Lower lobe of right lung (tissue), 2 donors: ENCODE measurements around the gene ANKLE1. TPM values are rescaled to one million over a fixed set of nuclear protein-coding genes. Genes with fewer than 3 reads are reported as not detected.
A peak's percentile ranks its signal among the peaks of the same experiment; 100 is the strongest.

Experiments
- ATAC-seq, 2 donors: fragments of 200-7000 bp; cut with Tn5 transposase; one replicate each; pipeline ENCODE4 v1.9.1; 2020 to 2022; ENCODE audit warnings: mild to moderate bottlenecking in 2 of 2, moderate library complexity in 2 of 2
- DNase-seq: peaks from one replicate; pipeline ENCODE4 v3.0.0-alpha.2; 2020
- H3K27ac ChIP-seq: fragments of 200-600 bp; one replicate; pipeline ENCODE4 v1.8.0; 2022
- H3K27me3 ChIP-seq: fragments of 200-600 bp; one replicate; pipeline ENCODE4 v1.8.0; 2022; ENCODE audit warnings: low read depth
- H3K36me3 ChIP-seq: fragments of 200-600 bp; one replicate; pipeline ENCODE4 v1.8.0; 2022; ENCODE audit warnings: mild to moderate bottlenecking
- H3K4me1 ChIP-seq: fragments of 200-600 bp; one replicate; pipeline ENCODE4 v1.8.0; 2022
- H3K4me3 ChIP-seq: fragments of 200-600 bp; one replicate; pipeline ENCODE4 v1.8.0; 2022; ENCODE audit warnings: mild to moderate bottlenecking
- H3K9me3 ChIP-seq: fragments of 200-600 bp; one replicate; pipeline ENCODE4 v1.8.0; 2022
- CTCF ChIP-seq: fragments of 200-600 bp; IDR thresholded peaks from one replicate; pipeline ENCODE4 v1.8.0; 2022; ENCODE audit warnings: antibody characterized with exemption, mild to moderate bottlenecking
- intact Hi-C: fragments of 100-400 bp; cut with DNase I; formaldehyde crosslinking; loops from one replicate; pipeline ENCODE4 v1.11.0; 2022
- total RNA-seq: library from RNA; stranded (reverse); fragmentation: NEBNext Ultra II Directional; extraction: Animal tissue kit (Norgen Biotek cat#: 25700); gene quantifications from one replicate; pipeline ENCODE4 v1.2.1, GENCODE V29; 2021
- donor health status: DM: no; HTN: yes; CAD: no; lungs with severe emphysema.

Gene ANKLE1
- total RNA-seq, 1 donor from 2014 or later: 0.92 TPM

GRCh38 chr19:17328517-17329365 lies 47.0 kb downstream of the ANKLE1 start:
- intact Hi-C loops: no loop called here
- peak in 1 of 2 donors; percentile 5 for ATAC-seq
- TF ChIP-seq CTCF: no peak
- Histone ChIP-seq H3K27ac (peak overlapping the region; percentile 73), H3K4me3 (peak overlapping the region; percentile 53), H3K27me3 (peaks cover 9% of the 10 kb centered on the region), H3K4me1 (peaks cover 17% of the 10 kb centered on the region), H3K36me3 (peaks cover 4% of the 10 kb centered on the region), H3K9me3 (no peaks in the 10 kb centered on the region)
- no peak for DNase-seq

GRCh38 chr19:17329366-17330261 lies 47.9 kb downstream of the ANKLE1 start:
- TF ChIP-seq CTCF: no peak
- intact Hi-C loops: no loop called here
- ATAC-seq (no peak), DNase-seq (no peak)
- Histone ChIP-seq H3K27ac (no peak overlapping the region), H3K4me3 (peak overlapping the region; percentile 53), H3K9me3 (no peaks in the 10 kb centered on the region), H3K4me1 (peaks cover 21% of the 10 kb centered on the region), H3K36me3 (peaks cover 4% of the 10 kb centered on the region), H3K27me3 (peaks cover 9% of the 10 kb centered on the region)

GRCh38 chr19:17330262-17331044 lies 48.8 kb downstream of the ANKLE1 start:
- Histone ChIP-seq H3K36me3 (no peaks in the 10 kb centered on the region), H3K4me1 (peaks cover 28% of the 10 kb centered on the region), H3K27ac (no peak overlapping the region), H3K9me3 (no peaks in the 10 kb centered on the region), H3K4me3 (no peak overlapping the region), H3K27me3 (peaks cover 9% of the 10 kb centered on the region)
- ATAC-seq (no peak), DNase-seq (no peak)
- intact Hi-C loops: no loop called here
- TF ChIP-seq CTCF: no peak

GRCh38 chr19:17331045-17331558 lies 49.4 kb downstream of the ANKLE1 start:
- ATAC-seq: no peak

More at GRCh38 chr19:17331045-17331558, 49.4 kb downstream of the ANKLE1 start:
- H3K27me3 ChIP-seq: peaks cover 9% of the 10 kb centered on the region
- intact Hi-C loops: no loop called here
- no peak overlapping the region for H3K4me3 ChIP-seq
- peaks cover 33% of the 10 kb centered on the region for H3K4me1 ChIP-seq
- no peaks in the 10 kb centered on the region for H3K36me3 ChIP-seq
- no peak for TF ChIP-seq CTCF
- DNase-seq: no peak
- H3K27ac ChIP-seq: no peak overlapping the region
- H3K9me3 ChIP-seq: no peaks in the 10 kb centered on the region
